ENCODE results near the gene KIF18B. TPM values are rescaled to one million over a fixed set of nuclear protein-coding genes. Genes with fewer than 3 reads are reported as not detected.

KIF18B gene
- total RNA-seq, 4 donors from 2014 or later = 0.82 to 7.6 (median 3.7) TPM

GRCh38 chr17:44912763-44913544, 34.6 kb downstream of the KIF18B start:
- intact Hi-C loops (cut with DNase I; ENCODE audit: low total_unique reads) (no loop called here), in situ Hi-C loops (cut with MboI; ENCODE audit: low pct_ligation_motif_present in 1 of 4, low pct_unique_long_range_greater_than_20kb in 1 of 4, low sequenced_read_pairs in 3 of 4) (loop anchor here in 2 of 4 donors (10.0 kb wide), 2 partner anchors 182 to 192 kb away; no protein-coding TSS in a partner anchor)
- H3K4me3 ChIP-seq = no peak overlapping the region
- TF ChIP-seq CTCF (IDR thresholded peaks at IDR 0.05) = no peak
- TF ChIP-seq EP300 (IDR thresholded peaks at IDR 0.05; ENCODE audit: low read depth) = no peak
- TF ChIP-seq POLR2AphosphoS5 (IDR thresholded peaks at IDR 0.05) = no peak
- TF ChIP-seq POLR2A (IDR thresholded peaks at IDR 0.05) = no peak
- no peak for DNase-seq
- peaks cover 5 to 15% (median 8%) of the 10 kb centered on the region in 4 donors for H3K4me1 ChIP-seq
- 70 to 84% methylated on average over 2 to 14 of the region's 14 CpGs for WGBS, 2 donors (ENCODE audit: low coverage in 1 of 2)
- H3K36me3 ChIP-seq = no peaks in the 10 kb centered on the region
- H3K27me3 ChIP-seq = peaks cover 21% of the 10 kb centered on the region
- H3K27ac ChIP-seq = no peak overlapping the region
- H3K9me3 ChIP-seq = no peaks in the 10 kb centered on the region

- in situ Hi-C loops (cut with MboI; ENCODE audit: low pct_ligation_motif_present in 1 of 4, low pct_unique_long_range_greater_than_20kb in 1 of 4, low sequenced_read_pairs in 3 of 4) (loop anchor here in 2 of 4 donors (10.0 kb wide), 2 partner anchors 183 to 193 kb away; no protein-coding TSS in a partner anchor), intact Hi-C loops (cut with DNase I; ENCODE audit: low total_unique reads) (no loop called here)
- 15% methylated on average over 53 of the region's 56 CpGs; no CpG with 5 or more reads in 1 of the 2 donors for WGBS, 2 donors (ENCODE audit: low coverage in 1 of 2)
- Histone ChIP-seq H3K4me3 (peak overlapping the region in 3 of 4 donors; percentile 5 to 32 (median 32)), H3K9me3 (no peaks in the 10 kb centered on the region), H3K27ac (no peak overlapping the region), H3K27me3 (peaks cover 21% of the 10 kb centered on the region), H3K36me3 (no peaks in the 10 kb centered on the region), H3K4me1 (peaks cover 5 to 9% (median 7%) of the 10 kb centered on the region in 4 donors)
- TF ChIP-seq CTCF (IDR thresholded peaks at IDR 0.05) (peak in 4 of 5 experiments; percentile 39 to 45 (median 44)), EP300 (IDR thresholded peaks at IDR 0.05; ENCODE audit: low read depth) (no peak), POLR2A (IDR thresholded peaks at IDR 0.05) (no peak), POLR2AphosphoS5 (IDR thresholded peaks at IDR 0.05) (peak in 1 of 3 donors; percentile 40)
- peak; percentile 72 for DNase-seq
These were observed 36.2 kb downstream of the KIF18B start for GRCh38 chr17:44911133-44912001.

- Histone ChIP-seq H3K27ac (no peak overlapping the region), H3K4me3 (no peak overlapping the region), H3K27me3 (peaks cover 21% of the 10 kb centered on the region), H3K9me3 (no peaks in the 10 kb centered on the region), H3K4me1 (peaks cover 9 to 17% (median 13%) of the 10 kb centered on the region in 4 donors), H3K36me3 (no peaks in the 10 kb centered on the region)
- in situ Hi-C loops (cut with MboI; ENCODE audit: low pct_ligation_motif_present in 1 of 4, low pct_unique_long_range_greater_than_20kb in 1 of 4, low sequenced_read_pairs in 3 of 4) = loop anchor here in 2 of 4 donors (10.0 kb wide), 2 partner anchors 184 to 194 kb away; no protein-coding TSS in a partner anchor
- TF ChIP-seq POLR2AphosphoS5 (IDR thresholded peaks at IDR 0.05) (no peak), CTCF (IDR thresholded peaks at IDR 0.05) (no peak), POLR2A (IDR thresholded peaks at IDR 0.05) (no peak), EP300 (IDR thresholded peaks at IDR 0.05; ENCODE audit: low read depth) (no peak)
- WGBS, 2 donors (ENCODE audit: low coverage in 1 of 2) = 71 to 89% methylated on average over 5 to 12 of the region's 13 CpGs
- no peak for DNase-seq
- intact Hi-C loops (cut with DNase I; ENCODE audit: low total_unique reads) = no loop called here
These were observed 37.1 kb downstream of the KIF18B start for GRCh38 chr17:44910231-44911106.
